Measurements from ENCODE around the gene RTP5.
"Not testable (repeated sequence)": the region's sequence is repeated elsewhere in the genome, so short reads cannot be mapped to it uniquely, and the experiment has no call there.

- TF ChIP-seq, protein P1, sequence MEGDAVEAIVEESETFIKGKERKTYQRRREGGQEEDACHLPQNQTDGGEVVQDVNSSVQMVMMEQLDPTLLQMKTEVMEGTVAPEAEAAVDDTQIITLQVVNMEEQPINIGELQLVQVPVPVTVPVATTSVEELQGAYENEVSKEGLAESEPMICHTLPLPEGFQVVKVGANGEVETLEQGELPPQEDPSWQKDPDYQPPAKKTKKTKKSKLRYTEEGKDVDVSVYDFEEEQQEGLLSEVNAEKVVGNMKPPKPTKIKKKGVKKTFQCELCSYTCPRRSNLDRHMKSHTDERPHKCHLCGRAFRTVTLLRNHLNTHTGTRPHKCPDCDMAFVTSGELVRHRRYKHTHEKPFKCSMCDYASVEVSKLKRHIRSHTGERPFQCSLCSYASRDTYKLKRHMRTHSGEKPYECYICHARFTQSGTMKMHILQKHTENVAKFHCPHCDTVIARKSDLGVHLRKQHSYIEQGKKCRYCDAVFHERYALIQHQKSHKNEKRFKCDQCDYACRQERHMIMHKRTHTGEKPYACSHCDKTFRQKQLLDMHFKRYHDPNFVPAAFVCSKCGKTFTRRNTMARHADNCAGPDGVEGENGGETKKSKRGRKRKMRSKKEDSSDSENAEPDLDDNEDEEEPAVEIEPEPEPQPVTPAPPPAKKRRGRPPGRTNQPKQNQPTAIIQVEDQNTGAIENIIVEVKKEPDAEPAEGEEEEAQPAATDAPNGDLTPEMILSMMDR (IDR thresholded peaks at IDR 0.05; ENCODE audit: insufficient read depth, low read length, poor library complexity, severe bottlenecking): not testable (repeated sequence)
- TF ChIP-seq EZH2phosphoT487 (conservative IDR thresholded peaks at IDR 0.05; ENCODE audit: low read length): not testable (repeated sequence)
Observed at GRCh38 chr2:241819947-241820624, 49.4 kb upstream of the RTP5 start.
